T-helper 1 cell treated with Interleukin-12 subunit alpha and Interleukin-12 subunit beta and Interleukin-4 antibody, amounts not matched to agents 30 μg/mL and 1 μg/mL, for 36 hours (primary cell): Measurements from ENCODE around the gene COL4A2.

Source experiments
- H3K27ac Mint-ChIP-seq: one replicate; pipeline ENCODE4 v1.8.0; 2021; ENCODE audit warnings: mild to moderate bottlenecking, mixed read lengths
- H3K27me3 Mint-ChIP-seq: one replicate; pipeline ENCODE4 v1.8.0; 2021; ENCODE audit warnings: low read depth, mixed read lengths
- H3K36me3 Mint-ChIP-seq: one replicate; pipeline ENCODE4 v1.8.0; 2021; ENCODE audit warnings: low read depth, mixed read lengths
- H3K4me1 Mint-ChIP-seq: one replicate; pipeline ENCODE4 v1.8.0; 2021; ENCODE audit warnings: low read depth, mixed read lengths
- H3K4me3 Mint-ChIP-seq: one replicate; pipeline ENCODE4 v1.8.0; 2021; ENCODE audit warnings: mild to moderate bottlenecking, moderate library complexity, mixed read lengths
- H3K9me3 Mint-ChIP-seq: one replicate; pipeline ENCODE4 v1.8.0; 2021; ENCODE audit warnings: mixed read lengths

The COL4A2 gene

DNA sequence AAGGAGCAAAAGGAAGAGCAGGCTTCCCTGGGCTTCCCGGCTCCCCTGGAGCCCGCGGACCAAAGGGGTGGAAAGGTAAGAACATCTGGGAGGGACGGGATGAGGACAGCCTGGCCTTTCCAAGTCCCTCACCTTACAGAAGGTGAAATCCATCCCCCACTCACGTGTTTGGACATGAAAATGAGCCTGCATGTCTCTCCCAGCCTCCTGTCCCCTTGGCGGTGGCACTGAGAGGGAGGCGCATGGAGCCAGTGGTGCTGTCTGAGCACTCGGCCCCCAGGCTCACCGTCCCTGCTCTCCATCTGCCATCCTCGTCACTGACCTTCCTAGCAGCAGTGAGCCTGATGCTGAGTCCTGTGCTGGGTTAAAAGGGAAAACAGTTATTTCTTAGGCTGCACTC, 150.3 kb downstream of the COL4A2 start:
- Mint-ChIP-seq H3K27ac (no peak overlapping the region), H3K4me1 (peaks cover 4% of the 10 kb centered on the region), H3K27me3 (peaks cover 16% of the 10 kb centered on the region), H3K9me3 (no peaks in the 10 kb centered on the region), H3K4me3 (no peak overlapping the region), H3K36me3 (no peaks in the 10 kb centered on the region)

DNA sequence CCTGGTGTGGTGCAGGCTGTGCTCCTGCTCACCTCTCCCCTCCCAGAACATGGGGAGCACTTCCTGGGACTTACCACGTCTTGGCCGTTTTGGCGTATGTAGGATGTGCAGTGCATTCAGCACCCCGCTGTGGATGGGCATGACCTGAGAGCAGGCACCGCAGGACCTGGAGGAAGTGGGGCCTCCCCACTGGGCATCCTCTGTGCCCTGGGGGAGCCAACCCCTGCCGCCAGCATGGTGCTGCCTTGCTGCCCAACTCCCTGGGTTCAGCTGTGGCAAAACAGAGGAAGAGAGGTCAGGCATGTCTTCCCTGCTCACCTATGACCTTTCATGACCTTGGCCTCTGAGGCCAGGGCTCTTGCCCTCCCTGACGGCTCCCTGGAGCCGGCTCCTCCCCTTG, 150.9 kb downstream of the COL4A2 start:
- Mint-ChIP-seq H3K27me3 (peaks cover 19% of the 10 kb centered on the region), H3K36me3 (no peaks in the 10 kb centered on the region), H3K4me1 (peaks cover 4% of the 10 kb centered on the region), H3K27ac (no peak overlapping the region), H3K4me3 (no peak overlapping the region), H3K9me3 (no peaks in the 10 kb centered on the region)

DNA sequence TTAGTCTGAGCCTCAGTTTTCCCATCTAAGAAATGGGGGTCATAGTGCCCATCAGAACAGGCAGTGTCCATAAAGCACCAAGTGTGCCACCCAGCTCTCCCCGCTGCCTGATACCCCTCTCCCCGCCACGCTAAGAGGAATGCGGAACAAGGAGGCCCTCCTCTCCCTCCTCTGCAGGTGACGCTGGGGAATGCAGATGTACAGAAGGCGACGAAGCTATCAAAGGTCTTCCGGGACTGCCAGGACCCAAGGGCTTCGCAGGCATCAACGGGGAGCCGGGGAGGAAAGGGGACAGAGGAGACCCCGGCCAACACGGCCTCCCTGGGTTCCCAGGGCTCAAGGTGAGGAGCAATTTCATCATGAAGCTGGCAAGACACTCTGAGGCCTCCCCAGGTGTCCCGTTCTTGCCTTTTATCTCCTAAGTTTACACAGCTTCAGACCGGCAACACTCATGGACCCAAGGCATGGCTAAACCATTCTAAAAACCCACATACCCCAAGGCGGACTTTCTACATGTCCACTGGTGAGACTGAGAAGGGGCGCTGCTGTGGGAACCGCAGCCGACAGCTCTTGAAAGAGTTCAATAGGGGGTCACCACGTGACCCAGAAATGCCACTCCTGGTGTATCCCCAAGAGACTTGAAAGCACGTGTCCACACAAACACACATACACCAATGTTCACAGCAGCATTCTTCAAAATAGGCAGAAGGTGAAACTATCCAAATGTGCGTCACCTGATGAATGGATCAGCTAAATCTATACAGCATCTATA, 151.7 kb downstream of the COL4A2 start:
- H3K9me3 Mint-ChIP-seq, result no peaks in the 10 kb centered on the region

DNA sequence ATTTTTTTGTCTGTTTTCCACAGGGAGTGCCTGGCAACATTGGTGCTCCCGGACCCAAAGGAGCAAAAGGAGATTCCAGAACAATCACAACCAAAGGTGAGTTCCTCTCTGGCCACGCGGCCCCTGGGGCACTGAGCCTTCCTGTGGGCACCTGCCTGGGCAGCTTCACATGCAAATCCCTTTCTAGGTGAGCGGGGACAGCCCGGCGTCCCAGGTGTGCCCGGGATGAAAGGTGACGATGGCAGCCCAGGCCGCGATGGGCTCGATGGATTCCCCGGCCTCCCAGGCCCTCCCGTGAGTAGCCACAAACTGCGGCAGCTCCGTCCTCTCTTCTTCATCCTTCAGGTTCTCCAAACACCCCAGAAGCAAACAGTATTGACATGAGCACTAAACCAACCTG, 155.0 kb downstream of the COL4A2 start:
- H3K27ac Mint-ChIP-seq, result no peak overlapping the region
- no peaks in the 10 kb centered on the region for H3K4me1 Mint-ChIP-seq
- H3K27me3 Mint-ChIP-seq, result peaks cover 5% of the 10 kb centered on the region
- no peak overlapping the region for H3K4me3 Mint-ChIP-seq
- H3K9me3 Mint-ChIP-seq, result no peaks in the 10 kb centered on the region
- no peaks in the 10 kb centered on the region for H3K36me3 Mint-ChIP-seq

More for the DNA sequence above, 151.7 kb downstream of the COL4A2 start:
- Mint-ChIP-seq H3K4me1 (peaks cover 4% of the 10 kb centered on the region), H3K27me3 (peaks cover 21% of the 10 kb centered on the region), H3K4me3 (no peak overlapping the region), H3K36me3 (no peaks in the 10 kb centered on the region), H3K27ac (no peak overlapping the region)

DNA sequence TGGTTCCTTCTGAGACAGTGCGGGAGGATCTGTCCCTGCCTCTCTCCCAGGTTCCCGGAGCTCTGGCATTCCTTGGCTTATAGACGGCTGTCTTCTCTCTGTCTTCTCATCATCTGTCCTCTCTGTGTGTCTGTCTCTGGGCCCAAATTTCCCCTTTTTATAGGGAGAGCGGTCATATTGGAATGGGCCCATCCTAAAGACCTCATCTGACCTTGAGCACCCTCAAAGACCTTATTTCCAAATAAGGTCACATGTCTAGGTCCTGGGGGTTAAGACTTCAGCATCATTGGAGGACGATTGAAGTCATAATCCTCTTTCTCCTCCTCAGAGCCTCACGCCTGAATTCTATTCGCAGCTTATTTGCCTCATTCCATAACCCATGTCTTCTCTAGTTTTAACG, 156.1 kb downstream of the COL4A2 start:
- Mint-ChIP-seq H3K27me3 (peaks cover 5% of the 10 kb centered on the region), H3K4me1 (no peaks in the 10 kb centered on the region), H3K27ac (no peak overlapping the region), H3K4me3 (no peak overlapping the region), H3K36me3 (no peaks in the 10 kb centered on the region), H3K9me3 (no peaks in the 10 kb centered on the region)

DNA sequence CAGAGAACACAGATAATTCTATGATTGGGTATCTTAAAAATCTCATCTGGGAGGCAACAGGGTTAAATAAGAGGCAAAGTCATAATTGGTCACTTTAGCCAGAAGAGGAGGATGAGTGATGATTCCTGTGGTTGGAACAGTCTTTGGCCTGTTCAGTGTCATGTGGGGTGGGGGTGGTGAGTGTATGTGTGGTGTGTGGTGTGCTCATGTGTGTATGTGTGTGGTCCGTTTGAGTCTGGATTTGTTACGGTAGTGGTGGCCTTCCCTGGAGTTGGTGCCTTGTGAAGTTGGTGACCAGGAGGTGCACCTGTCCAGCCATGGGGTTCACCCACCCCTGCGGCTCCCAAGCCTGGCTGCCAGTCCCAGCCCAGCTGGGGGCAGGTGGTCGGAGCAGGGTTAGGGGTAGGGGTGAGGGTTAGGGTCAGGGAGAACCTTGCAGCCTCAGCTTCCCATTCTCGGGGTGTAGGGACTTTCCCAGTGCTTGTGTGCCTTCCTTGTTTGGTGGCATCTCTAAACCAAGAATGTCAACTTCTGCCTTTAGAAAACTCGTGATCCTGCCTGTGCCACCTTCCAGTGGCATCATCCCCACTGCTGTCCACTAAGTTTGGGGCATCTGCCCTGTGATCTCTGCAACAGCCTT, 156.9 kb downstream of the COL4A2 start:
- Mint-ChIP-seq H3K9me3 (no peaks in the 10 kb centered on the region), H3K4me1 (no peaks in the 10 kb centered on the region), H3K27me3 (peaks cover 5% of the 10 kb centered on the region), H3K27ac (no peak overlapping the region), H3K36me3 (no peaks in the 10 kb centered on the region), H3K4me3 (no peak overlapping the region)

DNA sequence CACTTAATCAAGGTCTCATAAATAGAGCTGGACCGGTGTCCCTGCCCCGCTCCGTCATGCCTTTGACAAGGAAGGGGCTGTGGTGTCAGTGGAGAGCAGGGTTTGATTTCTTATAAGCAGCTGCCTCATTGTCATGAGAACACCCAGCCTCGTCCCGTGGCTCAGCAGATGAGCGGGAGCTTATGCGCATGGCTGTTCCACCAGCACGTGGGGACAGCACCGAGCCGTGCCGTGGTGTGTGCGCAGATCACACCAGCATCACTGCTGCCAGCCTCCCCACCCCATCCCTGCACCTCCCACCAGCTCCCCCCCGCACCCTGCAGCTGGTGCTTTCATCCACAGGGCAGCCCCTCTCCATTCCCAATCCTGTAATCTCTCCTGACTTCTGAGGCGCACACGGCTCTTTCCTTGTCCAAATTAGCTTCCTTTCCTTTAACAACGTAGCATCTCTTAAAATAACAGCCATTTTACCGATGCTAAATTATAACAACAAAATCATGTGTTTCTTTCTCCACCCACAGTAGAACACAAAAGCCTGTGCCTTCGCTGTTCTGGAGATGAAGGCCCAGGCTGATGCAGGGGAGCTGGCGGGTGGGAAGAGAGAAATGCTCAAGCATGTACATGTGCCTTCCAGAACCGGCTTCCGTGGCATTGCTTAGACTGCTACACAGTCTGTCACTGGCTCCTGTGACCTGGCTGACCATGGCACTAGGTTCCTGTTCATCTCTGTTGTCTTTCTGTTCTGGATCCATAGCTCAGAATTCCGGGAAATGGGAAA, 157.7 kb downstream of the COL4A2 start:
- Mint-ChIP-seq H3K36me3 (no peaks in the 10 kb centered on the region), H3K4me1 (no peaks in the 10 kb centered on the region), H3K4me3 (no peak overlapping the region), H3K9me3 (no peaks in the 10 kb centered on the region), H3K27ac (no peak overlapping the region), H3K27me3 (peaks cover 5% of the 10 kb centered on the region)

DNA sequence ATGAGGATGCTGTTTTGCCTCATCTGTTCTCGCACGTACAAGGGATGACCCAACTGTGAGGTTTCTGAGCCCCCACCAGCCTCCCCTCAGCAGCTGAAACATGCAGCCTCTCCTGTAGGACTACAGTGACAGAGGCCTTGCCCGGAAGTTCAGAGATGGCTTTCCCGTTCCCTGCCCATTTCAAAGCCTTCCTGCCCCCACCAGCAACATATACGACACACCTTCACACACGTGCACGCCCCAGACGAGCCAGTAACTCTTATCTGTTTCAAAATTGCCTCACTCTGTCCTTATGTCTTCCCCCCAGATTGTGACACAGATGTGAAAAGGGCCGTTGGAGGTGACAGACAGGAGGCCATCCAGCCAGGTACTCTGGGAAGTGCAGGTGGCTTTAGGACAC, 158.6 kb downstream of the COL4A2 start:
- Mint-ChIP-seq H3K27me3 (peaks cover 5% of the 10 kb centered on the region), H3K4me3 (no peak overlapping the region), H3K4me1 (no peaks in the 10 kb centered on the region), H3K36me3 (no peaks in the 10 kb centered on the region), H3K27ac (no peak overlapping the region), H3K9me3 (no peaks in the 10 kb centered on the region)

DNA sequence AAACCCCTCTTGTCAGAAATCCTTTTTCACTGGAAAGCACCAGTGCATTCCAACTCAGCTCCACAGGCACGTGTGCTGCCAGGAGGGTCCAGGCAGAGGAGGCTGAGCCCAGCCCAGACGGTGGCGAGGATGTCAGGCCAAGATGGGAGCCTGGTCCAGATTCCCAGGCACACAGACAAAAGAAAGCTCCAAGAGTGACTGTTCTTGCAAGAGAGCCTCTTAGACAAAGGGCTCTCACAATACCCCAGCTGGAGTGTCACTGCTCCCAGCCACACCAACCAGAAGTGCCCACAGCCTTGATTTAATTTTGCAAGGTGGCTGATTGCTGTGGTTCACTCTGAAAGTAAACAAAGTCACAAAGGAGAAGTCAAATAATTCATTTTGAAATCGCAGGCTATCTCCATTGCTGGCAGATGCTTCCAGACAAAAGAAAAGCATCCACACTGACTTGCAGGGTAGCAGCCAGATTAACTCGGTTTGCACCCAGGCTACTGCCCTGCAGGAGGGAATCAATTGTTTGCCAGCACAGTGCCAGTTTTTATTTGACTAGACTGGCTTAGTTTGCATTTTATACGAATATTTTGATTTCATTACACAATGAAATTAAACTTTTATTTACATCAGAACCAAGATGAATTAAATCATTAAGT, 159.3 kb downstream of the COL4A2 start:
- Mint-ChIP-seq H3K9me3 (no peaks in the 10 kb centered on the region), H3K27me3 (peaks cover 5% of the 10 kb centered on the region), H3K36me3 (no peaks in the 10 kb centered on the region), H3K4me1 (no peaks in the 10 kb centered on the region), H3K27ac (no peak overlapping the region), H3K4me3 (no peak overlapping the region)

DNA sequence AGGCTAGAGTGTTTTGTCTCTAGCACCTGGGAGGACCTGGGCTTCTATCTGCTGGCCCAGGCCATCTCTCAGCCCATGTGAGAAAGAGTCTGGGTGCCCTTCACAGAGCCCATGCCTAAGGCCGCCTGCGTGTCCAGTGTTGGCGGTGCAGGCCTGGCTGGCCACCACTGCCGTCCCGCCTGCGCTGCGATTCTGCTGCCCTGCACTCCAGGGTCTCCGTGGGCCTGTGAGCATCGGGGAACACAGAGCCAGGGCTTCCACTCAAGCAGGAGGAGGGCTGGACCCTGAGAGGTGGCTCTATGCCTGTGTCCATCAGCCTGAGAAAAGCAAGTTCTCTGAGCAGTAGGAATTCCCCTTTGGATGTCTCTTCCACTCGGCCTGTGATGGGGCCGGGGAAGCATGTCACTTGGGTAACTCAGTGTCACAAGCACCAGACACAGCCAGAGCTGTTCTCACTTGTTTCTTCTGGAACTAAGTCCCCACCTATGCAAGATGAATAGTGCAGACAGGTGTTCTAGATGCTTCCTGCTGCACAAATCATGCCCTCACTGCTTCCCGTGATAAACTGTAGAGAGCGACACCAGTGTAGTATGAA, 160.5 kb downstream of the COL4A2 start:
- H3K4me1 Mint-ChIP-seq, result peaks cover 3% of the 10 kb centered on the region
- H3K27ac Mint-ChIP-seq, result no peak overlapping the region
- H3K27me3 Mint-ChIP-seq, result peaks cover 5% of the 10 kb centered on the region
- no peaks in the 10 kb centered on the region for H3K9me3 Mint-ChIP-seq
- no peak overlapping the region for H3K4me3 Mint-ChIP-seq
- H3K36me3 Mint-ChIP-seq, result no peaks in the 10 kb centered on the region

DNA sequence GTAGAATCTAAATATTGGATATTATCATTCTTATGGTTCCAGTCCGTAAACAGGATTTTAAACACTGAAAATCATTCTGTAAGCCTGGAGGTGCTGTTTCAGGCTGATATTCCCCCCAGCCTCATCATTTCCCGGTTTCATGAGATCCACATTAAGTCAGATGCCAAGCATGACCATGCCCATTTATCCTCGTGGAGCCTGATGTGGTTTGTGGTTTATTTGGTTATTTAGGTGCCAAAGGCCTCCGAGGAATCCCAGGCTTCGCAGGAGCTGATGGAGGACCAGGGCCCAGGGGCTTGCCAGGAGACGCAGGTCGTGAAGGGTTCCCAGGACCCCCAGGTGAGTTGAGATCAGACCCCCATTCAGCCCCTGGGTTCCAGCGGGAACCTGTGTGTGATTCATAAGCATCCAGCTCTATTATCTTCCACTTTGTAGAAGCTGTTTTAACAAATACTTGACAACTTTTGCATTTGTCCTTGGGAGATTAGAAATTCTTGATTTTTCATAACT, 162.0 kb downstream of the COL4A2 start:
- H3K4me3 Mint-ChIP-seq, result no peak overlapping the region
- peaks cover 3% of the 10 kb centered on the region for H3K4me1 Mint-ChIP-seq
- no peaks in the 10 kb centered on the region for H3K27me3 Mint-ChIP-seq
- H3K27ac Mint-ChIP-seq, result no peak overlapping the region
- no peaks in the 10 kb centered on the region for H3K9me3 Mint-ChIP-seq
- H3K36me3 Mint-ChIP-seq, result no peaks in the 10 kb centered on the region

DNA sequence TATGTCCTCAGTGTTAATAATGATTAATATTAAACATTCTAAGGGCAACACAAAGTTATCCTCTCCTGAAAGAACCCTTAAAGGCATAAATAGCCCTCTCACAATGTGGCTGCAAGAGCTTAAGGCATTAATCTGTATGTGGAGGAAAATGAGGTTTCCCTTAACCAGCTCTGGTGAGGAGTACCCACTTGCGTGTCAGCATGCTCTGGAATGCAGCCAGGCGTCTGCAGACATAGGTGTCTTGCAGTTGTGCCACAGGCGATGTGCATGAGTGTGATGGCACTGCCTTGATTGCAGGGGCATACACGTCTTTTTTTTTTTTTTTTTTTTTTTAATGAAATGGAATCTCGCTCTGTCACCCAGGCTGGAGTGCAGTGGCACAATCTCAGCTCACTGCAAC, 162.5 kb downstream of the COL4A2 start:
- Mint-ChIP-seq H3K4me1 (peaks cover 3% of the 10 kb centered on the region), H3K4me3 (no peak overlapping the region), H3K9me3 (no peaks in the 10 kb centered on the region), H3K27me3 (no peaks in the 10 kb centered on the region), H3K36me3 (no peaks in the 10 kb centered on the region), H3K27ac (no peak overlapping the region)

DNA sequence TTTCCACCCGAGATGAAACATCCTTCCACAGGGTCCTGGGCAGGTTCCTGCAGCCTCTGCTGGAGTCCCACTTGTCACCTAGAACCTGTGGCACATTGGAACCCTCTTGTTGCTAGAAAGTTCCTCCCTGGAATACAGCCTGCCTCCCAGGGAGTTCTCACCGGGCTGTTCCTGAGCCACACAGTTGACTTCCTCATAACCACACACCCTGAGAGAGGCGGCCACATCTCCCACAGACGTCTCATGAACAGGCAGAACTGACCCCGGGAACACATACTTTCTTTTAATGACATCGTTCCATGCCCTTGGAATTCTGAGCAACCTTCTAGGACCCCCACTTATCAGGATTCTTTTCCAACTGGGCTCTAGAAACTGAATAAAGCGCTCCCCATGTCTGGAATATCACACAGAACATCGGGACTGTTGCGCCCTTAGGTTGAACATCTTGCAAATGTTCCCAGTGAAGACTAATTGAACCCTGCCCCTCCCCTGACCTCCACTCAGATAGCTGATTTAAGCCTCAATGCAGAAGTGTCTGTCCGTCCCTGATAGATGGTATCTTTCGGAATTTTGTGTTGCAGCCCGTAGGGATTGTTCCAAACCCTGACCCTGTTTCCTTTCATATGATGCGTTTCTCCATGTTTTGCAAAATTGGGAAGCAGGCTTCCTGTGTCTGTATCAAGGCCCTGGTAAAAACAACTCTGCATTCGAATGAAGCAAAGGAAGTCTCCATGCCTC, 163.4 kb downstream of the COL4A2 start:
- Mint-ChIP-seq H3K4me3 (no peak overlapping the region), H3K27ac (no peak overlapping the region), H3K27me3 (no peaks in the 10 kb centered on the region), H3K36me3 (no peaks in the 10 kb centered on the region), H3K4me1 (peaks cover 3% of the 10 kb centered on the region), H3K9me3 (no peaks in the 10 kb centered on the region)
